ENCODE measurements around the gene KASH5. TPM values are rescaled to one million over a fixed set of nuclear protein-coding genes. Genes with fewer than 3 reads are reported as not detected.

Gene KASH5
- total and polyA plus RNA-seq, 2 experiments from 2014 or later, result 0.44 TPM; not detected in 1

- TF ChIP-seq, protein P1, sequence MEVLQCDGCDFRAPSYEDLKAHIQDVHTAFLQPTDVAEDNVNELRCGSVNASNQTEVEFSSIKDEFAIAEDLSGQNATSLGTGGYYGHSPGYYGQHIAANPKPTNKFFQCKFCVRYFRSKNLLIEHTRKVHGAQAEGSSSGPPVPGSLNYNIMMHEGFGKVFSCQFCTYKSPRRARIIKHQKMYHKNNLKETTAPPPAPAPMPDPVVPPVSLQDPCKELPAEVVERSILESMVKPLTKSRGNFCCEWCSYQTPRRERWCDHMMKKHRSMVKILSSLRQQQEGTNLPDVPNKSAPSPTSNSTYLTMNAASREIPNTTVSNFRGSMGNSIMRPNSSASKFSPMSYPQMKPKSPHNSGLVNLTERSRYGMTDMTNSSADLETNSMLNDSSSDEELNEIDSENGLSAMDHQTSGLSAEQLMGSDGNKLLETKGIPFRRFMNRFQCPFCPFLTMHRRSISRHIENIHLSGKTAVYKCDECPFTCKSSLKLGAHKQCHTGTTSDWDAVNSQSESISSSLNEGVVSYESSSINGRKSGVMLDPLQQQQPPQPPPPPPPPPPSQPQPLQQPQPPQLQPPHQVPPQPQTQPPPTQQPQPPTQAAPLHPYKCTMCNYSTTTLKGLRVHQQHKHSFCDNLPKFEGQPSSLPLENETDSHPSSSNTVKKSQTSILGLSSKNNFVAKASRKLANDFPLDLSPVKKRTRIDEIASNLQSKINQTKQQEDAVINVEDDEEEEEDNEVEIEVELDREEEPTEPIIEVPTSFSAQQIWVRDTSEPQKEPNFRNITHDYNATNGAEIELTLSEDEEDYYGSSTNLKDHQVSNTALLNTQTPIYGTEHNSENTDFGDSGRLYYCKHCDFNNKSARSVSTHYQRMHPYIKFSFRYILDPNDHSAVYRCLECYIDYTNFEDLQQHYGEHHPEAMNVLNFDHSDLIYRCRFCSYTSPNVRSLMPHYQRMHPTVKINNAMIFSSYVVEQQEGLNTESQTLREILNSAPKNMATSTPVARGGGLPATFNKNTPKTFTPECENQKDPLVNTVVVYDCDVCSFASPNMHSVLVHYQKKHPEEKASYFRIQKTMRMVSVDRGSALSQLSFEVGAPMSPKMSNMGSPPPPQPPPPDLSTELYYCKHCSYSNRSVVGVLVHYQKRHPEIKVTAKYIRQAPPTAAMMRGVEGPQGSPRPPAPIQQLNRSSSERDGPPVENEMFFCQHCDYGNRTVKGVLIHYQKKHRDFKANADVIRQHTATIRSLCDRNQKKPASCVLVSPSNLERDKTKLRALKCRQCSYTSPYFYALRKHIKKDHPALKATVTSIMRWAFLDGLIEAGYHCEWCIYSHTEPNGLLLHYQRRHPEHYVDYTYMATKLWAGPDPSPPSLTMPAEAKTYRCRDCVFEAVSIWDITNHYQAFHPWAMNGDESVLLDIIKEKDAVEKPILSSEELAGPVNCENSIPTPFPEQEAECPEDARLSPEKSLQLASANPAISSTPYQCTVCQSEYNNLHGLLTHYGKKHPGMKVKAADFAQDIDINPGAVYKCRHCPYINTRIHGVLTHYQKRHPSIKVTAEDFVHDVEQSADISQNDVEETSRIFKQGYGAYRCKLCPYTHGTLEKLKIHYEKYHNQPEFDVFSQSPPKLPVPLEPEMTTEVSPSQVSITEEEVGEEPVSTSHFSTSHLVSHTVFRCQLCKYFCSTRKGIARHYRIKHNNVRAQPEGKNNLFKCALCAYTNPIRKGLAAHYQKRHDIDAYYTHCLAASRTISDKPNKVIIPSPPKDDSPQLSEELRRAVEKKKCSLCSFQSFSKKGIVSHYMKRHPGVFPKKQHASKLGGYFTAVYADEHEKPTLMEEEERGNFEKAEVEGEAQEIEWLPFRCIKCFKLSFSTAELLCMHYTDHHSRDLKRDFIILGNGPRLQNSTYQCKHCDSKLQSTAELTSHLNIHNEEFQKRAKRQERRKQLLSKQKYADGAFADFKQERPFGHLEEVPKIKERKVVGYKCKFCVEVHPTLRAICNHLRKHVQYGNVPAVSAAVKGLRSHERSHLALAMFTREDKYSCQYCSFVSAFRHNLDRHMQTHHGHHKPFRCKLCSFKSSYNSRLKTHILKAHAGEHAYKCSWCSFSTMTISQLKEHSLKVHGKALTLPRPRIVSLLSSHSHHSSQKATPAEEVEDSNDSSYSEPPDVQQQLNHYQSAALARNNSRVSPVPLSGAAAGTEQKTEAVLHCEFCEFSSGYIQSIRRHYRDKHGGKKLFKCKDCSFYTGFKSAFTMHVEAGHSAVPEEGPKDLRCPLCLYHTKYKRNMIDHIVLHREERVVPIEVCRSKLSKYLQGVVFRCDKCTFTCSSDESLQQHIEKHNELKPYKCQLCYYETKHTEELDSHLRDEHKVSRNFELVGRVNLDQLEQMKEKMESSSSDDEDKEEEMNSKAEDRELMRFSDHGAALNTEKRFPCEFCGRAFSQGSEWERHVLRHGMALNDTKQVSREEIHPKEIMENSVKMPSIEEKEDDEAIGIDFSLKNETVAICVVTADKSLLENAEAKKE (CRISPR knock-in tag; IDR thresholded peaks at IDR 0.05), result no peak
- TF ChIP-seq CREB1 (CRISPR knock-in tag; IDR thresholded peaks at IDR 0.05; ENCODE audit: low read depth) (no peak), EZH2phosphoT487 (IDR thresholded peaks at IDR 0.05; ENCODE audit: unreplicated experiment) (no peak), STAT1 (IDR thresholded peaks at IDR 0.05; ENCODE audit: unreplicated experiment) (no peak), CTCF (conservative IDR thresholded peaks at IDR 0.05; ENCODE audit: low read depth in 2 of 2) (no peak), NANOG (IDR thresholded peaks at IDR 0.05; ENCODE audit: borderline replicate concordance) (no peak), POLR2AphosphoS5 (IDR thresholded peaks at IDR 0.05; ENCODE audit: low read depth) (no peak)
These were observed 10.1 kb downstream of the KASH5 start (continued) for GRCh38 chr19:49398001-49398615.

- no peaks in the 10 kb centered on the region for H3K79me2 ChIP-seq (replicated peaks; ENCODE audit: insufficient read depth)
- peaks cover 40% of the 10 kb centered on the region for H3K4me1 Mint-ChIP-seq
- H3K36me3 Mint-ChIP-seq (ENCODE audit: low read depth), result no peaks in the 10 kb centered on the region
- no peaks in the 10 kb centered on the region for H3K36me3 ChIP-seq (ENCODE audit: insufficient read depth)
- no peaks in the 10 kb centered on the region for H4K20me1 ChIP-seq (replicated peaks; ENCODE audit: insufficient read depth)
- 0 out of 2 replicates have a peak, but pooled peaks cover 3% of the 10 kb centered on the region for H3K9me2 ChIP-seq (ENCODE audit: insufficient read depth)
- H2AFZ ChIP-seq, result peak overlapping the region; percentile 23; the same call in 1 of the 2 replicates
- no peak overlapping the region for H3K27ac Mint-ChIP-seq
- no peaks in the 10 kb centered on the region for H3K9me3 Mint-ChIP-seq
- no peaks in the 10 kb centered on the region for H3K27me3 ChIP-seq (ENCODE audit: insufficient read depth)
- H3F3A ChIP-seq (replicated peaks; ENCODE audit: low read depth), result peaks cover 9% of the 10 kb centered on the region; the same call in 1 of the 2 replicates
- peaks cover 22% of the 10 kb centered on the region for H3K27me3 Mint-ChIP-seq (ENCODE audit: insufficient read depth, low read depth, poor library complexity)
- no peak overlapping the region for H3K4me3 Mint-ChIP-seq
- DNase-seq (ENCODE audit: low spot score), result no peak
- H3K4me3 ChIP-seq, result no peak overlapping the region
- no peak overlapping the region for H3K4me2 ChIP-seq
- peaks cover 11% of the 10 kb centered on the region for H3K4me1 ChIP-seq (ENCODE audit: insufficient read depth)
- no peak for ATAC-seq
- H3K27ac ChIP-seq (ENCODE audit: low read depth), result no peak overlapping the region
- no peak for TF ChIP-seq EZH2 (IDR thresholded peaks at IDR 0.05; ENCODE audit: low read depth, unreplicated experiment)
- TF ChIP-seq, protein P2, sequence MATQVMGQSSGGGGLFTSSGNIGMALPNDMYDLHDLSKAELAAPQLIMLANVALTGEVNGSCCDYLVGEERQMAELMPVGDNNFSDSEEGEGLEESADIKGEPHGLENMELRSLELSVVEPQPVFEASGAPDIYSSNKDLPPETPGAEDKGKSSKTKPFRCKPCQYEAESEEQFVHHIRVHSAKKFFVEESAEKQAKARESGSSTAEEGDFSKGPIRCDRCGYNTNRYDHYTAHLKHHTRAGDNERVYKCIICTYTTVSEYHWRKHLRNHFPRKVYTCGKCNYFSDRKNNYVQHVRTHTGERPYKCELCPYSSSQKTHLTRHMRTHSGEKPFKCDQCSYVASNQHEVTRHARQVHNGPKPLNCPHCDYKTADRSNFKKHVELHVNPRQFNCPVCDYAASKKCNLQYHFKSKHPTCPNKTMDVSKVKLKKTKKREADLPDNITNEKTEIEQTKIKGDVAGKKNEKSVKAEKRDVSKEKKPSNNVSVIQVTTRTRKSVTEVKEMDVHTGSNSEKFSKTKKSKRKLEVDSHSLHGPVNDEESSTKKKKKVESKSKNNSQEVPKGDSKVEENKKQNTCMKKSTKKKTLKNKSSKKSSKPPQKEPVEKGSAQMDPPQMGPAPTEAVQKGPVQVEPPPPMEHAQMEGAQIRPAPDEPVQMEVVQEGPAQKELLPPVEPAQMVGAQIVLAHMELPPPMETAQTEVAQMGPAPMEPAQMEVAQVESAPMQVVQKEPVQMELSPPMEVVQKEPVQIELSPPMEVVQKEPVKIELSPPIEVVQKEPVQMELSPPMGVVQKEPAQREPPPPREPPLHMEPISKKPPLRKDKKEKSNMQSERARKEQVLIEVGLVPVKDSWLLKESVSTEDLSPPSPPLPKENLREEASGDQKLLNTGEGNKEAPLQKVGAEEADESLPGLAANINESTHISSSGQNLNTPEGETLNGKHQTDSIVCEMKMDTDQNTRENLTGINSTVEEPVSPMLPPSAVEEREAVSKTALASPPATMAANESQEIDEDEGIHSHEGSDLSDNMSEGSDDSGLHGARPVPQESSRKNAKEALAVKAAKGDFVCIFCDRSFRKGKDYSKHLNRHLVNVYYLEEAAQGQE (IDR thresholded peaks at IDR 0.05; ENCODE audit: unreplicated experiment), result no peak
- TF ChIP-seq, protein P3, sequence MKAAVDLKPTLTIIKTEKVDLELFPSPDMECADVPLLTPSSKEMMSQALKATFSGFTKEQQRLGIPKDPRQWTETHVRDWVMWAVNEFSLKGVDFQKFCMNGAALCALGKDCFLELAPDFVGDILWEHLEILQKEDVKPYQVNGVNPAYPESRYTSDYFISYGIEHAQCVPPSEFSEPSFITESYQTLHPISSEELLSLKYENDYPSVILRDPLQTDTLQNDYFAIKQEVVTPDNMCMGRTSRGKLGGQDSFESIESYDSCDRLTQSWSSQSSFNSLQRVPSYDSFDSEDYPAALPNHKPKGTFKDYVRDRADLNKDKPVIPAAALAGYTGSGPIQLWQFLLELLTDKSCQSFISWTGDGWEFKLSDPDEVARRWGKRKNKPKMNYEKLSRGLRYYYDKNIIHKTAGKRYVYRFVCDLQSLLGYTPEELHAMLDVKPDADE (IDR thresholded peaks at IDR 0.05), result no peak
- no peak for TF ChIP-seq POLR2AphosphoS5 (IDR thresholded peaks at IDR 0.05; ENCODE audit: low read depth)
- TF ChIP-seq JUNB (IDR thresholded peaks at IDR 0.05; ENCODE audit: unreplicated experiment), result no peak
- TF ChIP-seq STAT1 (IDR thresholded peaks at IDR 0.05; ENCODE audit: unreplicated experiment), result no peak
- TF ChIP-seq NANOG (IDR thresholded peaks at IDR 0.05; ENCODE audit: borderline replicate concordance), result no peak
These were observed 10.9 kb downstream of the KASH5 start for GRCh38 chr19:49398931-49399330.

Data from GM23338 (cell line).